Measurements from ENCODE around the gene PDE8B.

PDE8B gene

GRCh38 chr5:77231471-77232138, 21.1 kb downstream of the PDE8B start:
- H3K4me1 ChIP-seq, result peaks cover 7 to 48% (median 21%) of the 10 kb centered on the region in 10 experiments; a peak in 19 of 20 replicates
- no peaks in the 10 kb centered on the region for H3K36me3 ChIP-seq
- H3K4me3 ChIP-seq, result no peak overlapping the region
- no peak for TF ChIP-seq Cebpa-rat (IDR thresholded peaks at IDR 0.05)
- no peaks in the 10 kb centered on the region for H3K27me3 ChIP-seq
- H3K4me2 ChIP-seq, result peak overlapping the region; percentile 11 to 86 (median 56)
- H3K27ac ChIP-seq, result peak overlapping the region in 8 of 11 experiments; percentile 27 to 70 (median 50); a peak in 16 of 22 replicates
- H4K20me1 ChIP-seq, result no peaks in the 10 kb centered on the region
- peaks cover 5 to 16% (median 11%) of the 10 kb centered on the region in 11 experiments; a peak in 19 of 22 replicates for H3K9me3 ChIP-seq (replicated peaks in 1 of 11)
- H3K9ac ChIP-seq, result peak overlapping the region in 5 of 11 experiments; percentile 4 to 36 (median 21); a peak in 5 of 22 replicates

- Histone ChIP-seq H3K4me1 (peaks cover 7 to 49% (median 21%) of the 10 kb centered on the region in 10 experiments; a peak in 19 of 20 replicates), H3K27ac (peak overlapping the region in 3 of 11 experiments; percentile 24 to 61 (median 40); a peak in 4 of 22 replicates), H3K4me2 (peak overlapping the region in 5 of 11 experiments; percentile 43 to 86 (median 76); a peak in 9 of 22 replicates), H3K27me3 (no peaks in the 10 kb centered on the region), H3K9me3 (replicated peaks in 1 of 11) (peaks cover 5 to 16% (median 11%) of the 10 kb centered on the region in 11 experiments; a peak in 19 of 22 replicates), H3K9ac (peak overlapping the region in 1 of 11 experiments; percentile 7; a peak in 1 of 22 replicates), H4K20me1 (no peaks in the 10 kb centered on the region), H3K4me3 (no peak overlapping the region), H3K36me3 (no peaks in the 10 kb centered on the region)
- TF ChIP-seq Cebpa-rat (IDR thresholded peaks at IDR 0.05), result no peak
Measured at GRCh38 chr5:77232574-77233358, 22.3 kb downstream of the PDE8B start.

- no peak for TF ChIP-seq Cebpa-rat (IDR thresholded peaks at IDR 0.05)
- Histone ChIP-seq H3K9ac (no peak overlapping the region), H3K36me3 (no peaks in the 10 kb centered on the region), H3K27ac (no peak overlapping the region), H3K4me2 (peak overlapping the region in 3 of 11 experiments; percentile 18 to 51 (median 47); a peak in 5 of 22 replicates), H3K4me1 (peaks cover 6 to 41% (median 15%) of the 10 kb centered on the region in 10 experiments; a peak in 19 of 20 replicates), H3K4me3 (no peak overlapping the region), H3K9me3 (replicated peaks in 1 of 11) (no peaks in the 10 kb centered on the region), H4K20me1 (no peaks in the 10 kb centered on the region), H3K27me3 (no peaks in the 10 kb centered on the region)
Measured at GRCh38 chr5:77235846-77236721, 25.6 kb downstream of the PDE8B start.

- Histone ChIP-seq H3K36me3 (no peaks in the 10 kb centered on the region), H3K9me3 (replicated peaks in 1 of 11) (no peaks in the 10 kb centered on the region), H3K27me3 (no peaks in the 10 kb centered on the region), H3K9ac (no peak overlapping the region), H3K4me1 (peaks cover 0 to 11% (median 0%) of the 10 kb centered on the region in 10 experiments; a peak in 5 of 20 replicates), H3K4me2 (no peak overlapping the region), H4K20me1 (no peaks in the 10 kb centered on the region), H3K4me3 (no peak overlapping the region), H3K27ac (no peak overlapping the region)
- no peak for TF ChIP-seq Cebpa-rat (IDR thresholded peaks at IDR 0.05)
Measured at GRCh38 chr5:77239126-77239741, 28.8 kb downstream of the PDE8B start.

- Histone ChIP-seq H3K36me3 (no peaks in the 10 kb centered on the region), H3K4me2 (no peak overlapping the region), H3K9me3 (replicated peaks in 1 of 11) (no peaks in the 10 kb centered on the region), H3K27me3 (no peaks in the 10 kb centered on the region), H3K4me1 (peaks cover 0 to 3% (median 0%) of the 10 kb centered on the region in 10 experiments; a peak in 5 of 20 replicates), H3K27ac (no peak overlapping the region), H3K9ac (no peak overlapping the region), H3K4me3 (no peak overlapping the region), H4K20me1 (no peaks in the 10 kb centered on the region)
- TF ChIP-seq Cebpa-rat (IDR thresholded peaks at IDR 0.05), result no peak
Measured at GRCh38 chr5:77241444-77241843, 31.0 kb downstream of the PDE8B start.

- H3K36me3 ChIP-seq, result no peaks in the 10 kb centered on the region
- no peak overlapping the region for H3K4me2 ChIP-seq
- no peaks in the 10 kb centered on the region for H3K4me1 ChIP-seq
- no peak overlapping the region for H3K4me3 ChIP-seq
- no peak for TF ChIP-seq Cebpa-rat (IDR thresholded peaks at IDR 0.05)
- no peaks in the 10 kb centered on the region for H3K9me3 ChIP-seq (replicated peaks in 1 of 11)
- H4K20me1 ChIP-seq, result no peaks in the 10 kb centered on the region
- no peak overlapping the region for H3K9ac ChIP-seq
- H3K27me3 ChIP-seq, result no peaks in the 10 kb centered on the region
- no peak overlapping the region for H3K27ac ChIP-seq
Measured at GRCh38 chr5:77249475-77249874, 39.0 kb downstream of the PDE8B start.

- Histone ChIP-seq H3K4me1 (no peaks in the 10 kb centered on the region), H3K9ac (no peak overlapping the region), H3K9me3 (replicated peaks in 1 of 11) (no peaks in the 10 kb centered on the region), H3K4me3 (no peak overlapping the region), H3K36me3 (no peaks in the 10 kb centered on the region), H4K20me1 (no peaks in the 10 kb centered on the region), H3K4me2 (no peak overlapping the region), H3K27me3 (no peaks in the 10 kb centered on the region), H3K27ac (no peak overlapping the region)
- TF ChIP-seq Cebpa-rat (IDR thresholded peaks at IDR 0.05), result no peak
Measured at GRCh38 chr5:77250021-77250420, 39.5 kb downstream of the PDE8B start.

GRCh38 chr5:77251921-77252320, 41.4 kb downstream of the PDE8B start:
- Histone ChIP-seq H3K4me1 (no peaks in the 10 kb centered on the region), H3K9me3 (replicated peaks in 1 of 11) (no peaks in the 10 kb centered on the region), H3K27me3 (no peaks in the 10 kb centered on the region), H3K4me3 (no peak overlapping the region), H3K36me3 (no peaks in the 10 kb centered on the region), H3K4me2 (no peak overlapping the region), H4K20me1 (no peaks in the 10 kb centered on the region), H3K9ac (no peak overlapping the region), H3K27ac (no peak overlapping the region)
- no peak for TF ChIP-seq Cebpa-rat (IDR thresholded peaks at IDR 0.05)
